Ishikawa (cell line): ENCODE measurements around the gene SMYD3.

Source experiments
- CEBPB ChIP-seq: IDR thresholded peaks from 2 replicates; pipeline ENCODE4 v1.6.1; 2012
- EGR1 ChIP-seq: IDR thresholded peaks from 2 replicates; pipeline ENCODE4 v1.6.1; 2012
- EP300 ChIP-seq: IDR thresholded peaks from 2 replicates; pipeline ENCODE4 v1.6.1; 2012; ENCODE audit warnings: borderline replicate concordance
- REST ChIP-seq: IDR thresholded peaks from 2 replicates; pipeline ENCODE4 v1.6.1; 2012; ENCODE audit warnings: low read depth, mild to moderate bottlenecking
- TCF12 ChIP-seq: IDR thresholded peaks from 2 replicates; pipeline ENCODE4 v1.6.1; 2012; ENCODE audit warnings: low read depth
- USF1 ChIP-seq: IDR thresholded peaks from 2 replicates; pipeline ENCODE4 v1.6.1; 2012
- YY1 ChIP-seq: IDR thresholded peaks from 2 replicates; pipeline ENCODE4 v1.6.1; 2012; ENCODE audit warnings: low read depth
- ZBTB7A ChIP-seq: IDR thresholded peaks from 2 replicates; pipeline ENCODE4 v1.6.1; 2012; ENCODE audit warnings: low read depth
- TF ChIP-seq, protein P1 (sequence below): IDR thresholded peaks from 2 replicates; pipeline ENCODE4 v1.6.1; 2012

- TF ChIP-seq EGR1, result no peak
- TF ChIP-seq USF1, result no peak
- TF ChIP-seq, protein P1, sequence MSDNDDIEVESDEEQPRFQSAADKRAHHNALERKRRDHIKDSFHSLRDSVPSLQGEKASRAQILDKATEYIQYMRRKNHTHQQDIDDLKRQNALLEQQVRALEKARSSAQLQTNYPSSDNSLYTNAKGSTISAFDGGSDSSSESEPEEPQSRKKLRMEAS, result no peak
- TF ChIP-seq REST, result no peak
- no peak for TF ChIP-seq ZBTB7A
- TF ChIP-seq YY1, result no peak
- TF ChIP-seq EP300, result no peak
- TF ChIP-seq CEBPB, result no peak
- no peak for TF ChIP-seq TCF12
These were observed 515.8 kb downstream of the SMYD3 start for GRCh38 chr1:245991266-245991665.
